Colon (tissue), 2 donors: Measurements from ENCODE around the gene PSMB7.

Experiments used
- FAIRE-seq: peaks from 2 replicates; lab custom pipeline; 2012; peaks lifted over from hg19 to GRCh38; lab: Jason Lieb, UNC
- donor health status: control.
- donor health status: control.

Gene PSMB7

GRCh38 chr9:124381170-124381945 is 33.9 kb downstream of the PSMB7 start:
- FAIRE-seq, result no peak

GRCh38 chr9:124377551-124378406 is 37.5 kb downstream of the PSMB7 start:
- no peak for FAIRE-seq

- no peak for FAIRE-seq
These were observed 38.9 kb downstream of the PSMB7 start for GRCh38 chr9:124376329-124376728.

DNA sequence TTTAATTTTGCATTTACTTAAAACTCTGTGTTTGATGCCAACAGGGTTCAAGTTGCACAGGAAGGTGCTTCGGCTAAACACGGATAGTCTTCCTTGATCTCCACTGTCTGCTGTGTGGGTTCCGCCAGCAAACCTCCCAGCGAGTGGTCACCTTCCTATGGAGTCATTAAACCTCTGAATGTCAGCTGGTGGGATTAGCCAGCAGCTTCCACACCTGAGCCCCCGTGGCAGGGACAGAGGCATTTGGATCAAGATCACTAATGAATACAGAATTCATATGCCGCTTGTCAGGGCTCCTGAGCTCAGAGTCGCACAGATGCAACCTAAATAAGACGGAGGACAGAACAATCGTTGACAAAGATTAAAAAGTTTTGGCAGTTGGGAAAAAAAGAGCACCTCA is 39.5 kb downstream of the PSMB7 start:
- no peak for FAIRE-seq

DNA sequence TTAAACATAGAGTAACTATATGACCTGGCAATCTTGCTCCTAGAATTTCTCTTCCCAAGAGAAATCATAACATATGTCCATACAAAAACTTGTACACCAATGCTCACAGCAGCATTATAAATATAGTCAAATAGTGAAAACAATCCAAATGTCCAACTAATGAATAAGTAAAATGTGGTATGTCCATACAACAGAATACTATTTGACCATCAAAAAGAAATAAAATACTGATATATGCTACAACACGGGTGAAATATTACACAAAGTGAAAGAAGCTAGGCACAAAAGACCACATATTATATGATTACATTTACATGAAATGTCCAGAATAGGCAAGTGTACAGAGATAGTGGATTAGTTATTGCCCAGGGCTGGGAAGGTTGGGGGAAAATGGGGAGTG is 41.4 kb downstream of the PSMB7 start:
- no peak for FAIRE-seq

DNA sequence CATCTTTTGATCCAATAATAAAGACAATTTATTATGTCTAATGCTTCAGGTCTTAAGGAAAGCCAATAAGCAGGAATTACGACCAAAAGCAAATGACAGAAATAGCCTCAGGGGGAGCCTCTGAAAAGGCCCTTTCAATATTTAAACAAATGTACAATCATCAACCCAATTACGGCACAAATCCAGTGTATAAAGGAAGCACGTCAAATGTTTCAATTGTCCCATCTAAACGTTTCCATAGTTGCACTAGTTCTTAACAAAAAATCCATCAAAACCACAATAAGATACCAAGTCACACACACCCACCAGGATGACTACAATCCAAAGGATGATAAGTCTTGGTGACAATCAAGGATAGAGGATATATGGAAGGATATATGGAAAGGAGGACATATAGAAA is 41.9 kb downstream of the PSMB7 start:
- FAIRE-seq, result no peak

DNA sequence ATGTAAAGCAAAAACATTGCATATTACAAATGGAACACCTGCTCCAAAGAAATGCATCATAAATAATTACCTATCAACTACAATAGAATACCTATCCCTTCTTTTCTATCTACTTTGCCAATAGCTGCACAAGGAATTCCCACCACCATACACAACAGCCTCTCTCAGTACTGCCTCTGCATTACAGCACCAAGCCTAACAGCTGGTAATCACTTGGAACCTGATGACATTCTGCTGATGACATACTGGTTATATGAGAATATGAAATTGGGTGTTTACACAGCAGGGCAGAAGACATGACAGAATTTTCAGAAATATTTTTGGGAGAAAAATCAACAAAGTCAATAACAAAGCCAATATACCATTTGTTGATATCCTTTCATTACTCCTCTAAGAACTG is 43.2 kb downstream of the PSMB7 start:
- no peak for FAIRE-seq

DNA sequence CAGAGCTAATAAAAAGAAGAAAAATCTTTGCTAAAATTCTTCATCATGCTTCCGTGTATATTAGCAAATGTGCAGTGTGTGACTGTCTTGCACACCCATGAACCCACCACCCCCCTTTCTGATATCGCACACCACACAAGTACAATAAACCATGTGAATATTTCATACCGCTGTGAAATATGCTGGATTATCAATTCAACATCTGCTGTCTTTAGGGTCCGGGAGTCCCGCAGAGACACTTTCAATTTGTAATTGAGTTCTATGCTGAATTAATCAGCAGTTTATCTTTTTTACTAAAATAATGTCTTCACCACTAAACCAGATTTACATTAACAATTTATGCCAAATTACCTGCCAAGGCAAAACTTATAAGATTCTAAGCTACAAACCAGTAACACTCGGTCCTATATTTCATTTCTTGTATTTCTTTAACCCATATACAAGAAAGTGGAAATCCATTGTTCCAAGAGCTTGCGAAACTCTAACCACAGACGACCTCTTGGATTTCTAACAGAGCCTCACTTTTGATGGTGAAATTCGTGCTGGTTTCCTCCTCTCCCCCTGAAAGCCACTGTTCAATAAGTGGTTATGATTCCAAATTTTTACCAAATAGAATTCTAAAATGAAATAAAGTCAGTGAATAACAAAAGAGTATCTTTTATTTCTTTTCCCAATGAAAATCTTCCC is 44.2 kb downstream of the PSMB7 start:
- FAIRE-seq, result no peak

GRCh38 chr9:124369231-124369797 is 45.9 kb downstream of the PSMB7 start:
- FAIRE-seq, result no peak

GRCh38 chr9:124368692-124369091 is 46.5 kb downstream of the PSMB7 start:
- FAIRE-seq, result no peak

- FAIRE-seq, result no peak
These were observed 48.6 kb downstream of the PSMB7 start for GRCh38 chr9:124366476-124367220.

- no peak for FAIRE-seq
These were observed 50.2 kb downstream of the PSMB7 start for GRCh38 chr9:124365036-124365435.

DNA sequence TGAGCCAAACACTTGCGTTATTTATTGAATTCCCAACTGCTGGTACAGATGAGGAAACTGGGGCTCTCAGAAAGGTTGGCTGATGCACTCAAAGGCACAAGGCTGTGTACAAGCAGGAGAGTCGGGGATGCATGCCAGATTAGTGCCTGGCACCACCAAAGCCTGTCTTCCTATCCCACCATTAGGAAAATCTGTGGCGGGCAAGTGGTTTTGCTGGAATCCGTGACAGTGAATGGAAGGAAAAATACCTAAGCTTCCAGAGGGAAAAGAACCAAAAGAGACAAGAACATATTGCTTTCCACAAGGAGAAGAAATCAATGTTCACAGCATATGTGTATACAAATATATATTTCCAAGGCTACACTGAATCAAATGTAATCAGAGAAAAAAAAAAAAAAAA is 51.1 kb downstream of the PSMB7 start:
- FAIRE-seq, result no peak

DNA sequence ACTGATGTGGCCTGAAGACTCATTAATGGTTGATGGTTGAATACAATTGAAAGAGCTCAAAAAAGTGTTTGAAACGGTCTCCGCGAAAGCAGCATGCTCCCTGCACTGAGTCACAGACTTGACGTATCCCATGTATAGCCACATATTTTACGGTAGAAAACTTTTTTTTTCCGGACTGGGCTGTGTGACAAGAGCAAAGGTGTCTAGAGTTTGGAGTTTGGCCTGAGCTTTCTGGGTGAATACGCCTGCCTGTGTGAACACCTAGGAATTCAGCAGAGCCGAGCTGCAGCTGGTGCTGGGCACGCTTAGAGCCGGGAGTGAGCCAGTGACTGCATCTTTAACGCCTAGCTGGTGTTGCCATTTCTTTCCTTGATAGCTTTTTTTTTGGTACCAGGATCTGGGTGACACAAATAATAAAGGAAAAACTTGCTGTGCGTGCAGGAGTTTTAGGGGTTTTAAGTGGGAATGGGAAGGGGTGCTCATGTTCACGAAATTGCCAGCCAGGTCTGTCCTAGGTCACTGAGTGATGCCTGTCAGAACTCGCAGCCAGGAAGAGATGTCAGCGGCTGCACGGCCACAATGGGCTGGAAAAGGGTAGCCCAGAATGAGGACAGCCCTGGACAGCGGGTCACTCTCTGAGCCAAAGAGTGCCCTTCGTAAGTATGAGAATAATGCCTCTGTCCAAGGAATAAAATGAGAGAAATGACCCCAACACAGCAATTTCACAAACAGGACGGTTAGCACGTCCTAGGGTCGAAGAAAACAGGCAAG is 51.7 kb downstream of the PSMB7 start:
- FAIRE-seq, result no peak

- no peak for FAIRE-seq
These were observed 54.1 kb downstream of the PSMB7 start for GRCh38 chr9:124361128-124361527.

- FAIRE-seq, result no peak
These were observed 55.2 kb downstream of the PSMB7 start for GRCh38 chr9:124359855-124360678.

DNA sequence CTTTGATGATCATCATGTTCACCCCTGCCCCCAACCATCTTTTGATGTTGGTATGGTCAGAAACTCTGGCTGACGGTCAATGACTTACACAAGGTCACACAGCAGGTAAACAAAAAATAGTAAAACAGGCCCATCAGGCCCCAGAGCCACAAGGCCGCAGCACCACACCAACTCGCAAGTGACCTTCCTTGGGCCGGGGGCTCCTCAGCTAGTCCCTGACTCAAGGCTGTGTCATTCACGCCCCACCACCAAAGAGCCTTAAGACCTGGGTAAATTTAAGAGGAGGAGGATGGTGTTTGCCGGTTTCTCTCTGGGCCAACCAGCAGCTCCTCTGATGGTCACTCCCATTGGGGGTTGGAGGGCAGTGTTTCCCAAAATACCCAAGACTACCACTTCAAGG is 55.8 kb downstream of the PSMB7 start:
- FAIRE-seq, result no peak

- FAIRE-seq, result no peak
These were observed 56.6 kb downstream of the PSMB7 start for GRCh38 chr9:124358631-124359030.

DNA sequence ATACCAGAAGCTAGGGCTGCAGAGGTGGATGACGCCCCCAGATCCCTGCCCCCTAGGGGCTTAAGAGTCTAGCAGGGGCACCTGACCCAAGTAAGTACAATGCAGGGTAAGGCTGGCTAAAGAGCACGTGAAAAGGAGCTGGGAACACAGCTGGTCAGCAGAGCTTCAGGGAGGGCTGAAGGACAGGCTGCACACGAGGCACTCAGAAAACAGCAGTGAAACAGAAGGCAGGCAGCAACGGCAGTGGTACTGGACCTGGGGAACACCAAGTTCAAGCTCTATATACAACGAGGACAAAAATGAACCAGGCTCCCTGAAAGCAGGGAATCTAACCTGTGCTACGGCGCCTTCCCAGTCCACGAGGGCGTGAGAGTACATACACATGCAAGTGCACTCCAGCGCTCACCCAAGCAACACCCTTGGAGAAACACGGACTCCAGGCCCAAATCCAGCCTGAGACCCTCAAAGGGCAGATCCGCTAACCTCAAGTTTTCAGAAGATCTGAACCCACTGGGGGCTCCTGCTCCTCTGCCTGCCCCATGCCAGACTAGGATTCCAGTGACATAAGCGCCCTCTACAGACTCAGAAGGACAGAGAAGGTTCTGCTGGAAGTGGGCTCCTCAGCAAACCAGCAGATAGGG is 57.4 kb downstream of the PSMB7 start:
- FAIRE-seq, result no peak
